ENCODE results near the gene ARHGAP29. TPM values are rescaled to one million over a fixed set of nuclear protein-coding genes. Genes with fewer than 3 reads are reported as not detected.

Gene ARHGAP29
- total and polyA plus RNA-seq, 3 experiments from 2014 or later = not detected

GRCh38 chr1:94281361-94282142 lies 44.2 kb upstream of the ARHGAP29 start:
- H3K4me3 Mint-ChIP-seq = no peak overlapping the region
- no peak overlapping the region for H3K27ac Mint-ChIP-seq

GRCh38 chr1:94280541-94280940 lies 43.2 kb upstream of the ARHGAP29 start:
- no peaks in the 10 kb centered on the region for H3K27me3 ChIP-seq (ENCODE audit: insufficient read depth, low read length, poor library complexity, severe bottlenecking)
- POLR2A ChIA-PET = no interaction called here
- no peak overlapping the region for H3K27ac ChIP-seq (ENCODE audit: low read depth, low read length)
- peaks cover 0 to 2% (median 0%) of the 10 kb centered on the region in 5 donors for H3K9me3 Mint-ChIP-seq
- no peak overlapping the region for H3K4me3 Mint-ChIP-seq
- H3K36me3 Mint-ChIP-seq = no peaks in the 10 kb centered on the region
- no peak for DNase-seq
- H3K9me3 ChIP-seq (ENCODE audit: low read length) = no peaks in the 10 kb centered on the region
- no peaks in the 10 kb centered on the region for H3K36me3 ChIP-seq (ENCODE audit: insufficient read depth, low read length)
- H3K27ac Mint-ChIP-seq = no peak overlapping the region
- H3K4me1 Mint-ChIP-seq = no peaks in the 10 kb centered on the region
- peaks cover 7 to 24% of the 10 kb centered on the region in 2 donors for H3K27me3 Mint-ChIP-seq
- no peak overlapping the region for H3K4me3 ChIP-seq (ENCODE audit: low read length)
- CTCF ChIA-PET = no interaction called here
- H3K4me1 ChIP-seq (ENCODE audit: insufficient read depth, low read length) = no peaks in the 10 kb centered on the region

More at GRCh38 chr1:94281361-94282142, 44.2 kb upstream of the ARHGAP29 start:
- POLR2A ChIA-PET = no interaction called here
- Histone ChIP-seq H3K27ac (ENCODE audit: low read depth, low read length) (no peak overlapping the region), H3K27me3 (ENCODE audit: insufficient read depth, low read length, poor library complexity, severe bottlenecking) (no peaks in the 10 kb centered on the region), H3K9me3 (ENCODE audit: low read length) (no peaks in the 10 kb centered on the region), H3K4me3 (ENCODE audit: low read length) (no peak overlapping the region), H3K36me3 (ENCODE audit: insufficient read depth, low read length) (no peaks in the 10 kb centered on the region), H3K4me1 (ENCODE audit: insufficient read depth, low read length) (no peaks in the 10 kb centered on the region)
- no peaks in the 10 kb centered on the region for H3K4me1 Mint-ChIP-seq
- peaks cover 0 to 2% (median 0%) of the 10 kb centered on the region in 5 donors for H3K9me3 Mint-ChIP-seq
- no peaks in the 10 kb centered on the region for H3K36me3 Mint-ChIP-seq
- CTCF ChIA-PET = no interaction called here
- peaks cover 6 to 21% of the 10 kb centered on the region in 2 donors for H3K27me3 Mint-ChIP-seq
- DNase-seq = no peak

DNA sequence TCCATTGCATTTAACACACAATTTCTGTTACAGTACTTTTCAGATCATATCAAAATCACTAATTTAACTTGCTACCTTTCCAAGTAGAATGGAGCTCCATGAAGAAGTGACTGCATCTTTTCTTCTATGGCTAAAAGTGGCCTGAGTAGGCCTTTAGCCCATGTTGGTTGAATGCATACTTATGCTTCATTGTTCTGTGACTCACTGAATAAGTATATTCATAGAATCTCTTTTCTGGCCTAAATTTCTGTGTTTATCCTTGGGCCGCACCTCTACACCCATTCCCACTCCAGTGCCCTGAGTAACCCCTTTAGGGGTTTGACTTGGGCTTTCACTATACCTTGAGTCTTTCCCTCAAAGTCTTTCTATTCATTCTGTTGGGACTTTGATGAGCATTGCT lies 42.1 kb upstream of the ARHGAP29 start:
- Histone ChIP-seq H3K4me1 (ENCODE audit: insufficient read depth, low read length) (no peaks in the 10 kb centered on the region), H3K36me3 (ENCODE audit: insufficient read depth, low read length) (no peaks in the 10 kb centered on the region), H3K27me3 (ENCODE audit: insufficient read depth, low read length, poor library complexity, severe bottlenecking) (no peaks in the 10 kb centered on the region), H3K27ac (ENCODE audit: low read depth, low read length) (no peak overlapping the region), H3K4me3 (ENCODE audit: low read length) (no peak overlapping the region), H3K9me3 (ENCODE audit: low read length) (no peaks in the 10 kb centered on the region)
- H3K27ac Mint-ChIP-seq = no peak overlapping the region
- peaks cover 0 to 3% (median 0%) of the 10 kb centered on the region in 3 donors for H3K36me3 Mint-ChIP-seq
- ChIA-PET CTCF (no interaction called here), POLR2A (no interaction called here)
- peaks cover 11 to 19% of the 10 kb centered on the region in 2 donors for H3K27me3 Mint-ChIP-seq
- no peak overlapping the region for H3K4me3 Mint-ChIP-seq
- peaks cover 0 to 2% (median 0%) of the 10 kb centered on the region in 5 donors for H3K9me3 Mint-ChIP-seq
- no peak for DNase-seq
- no peaks in the 10 kb centered on the region for H3K4me1 Mint-ChIP-seq

DNA sequence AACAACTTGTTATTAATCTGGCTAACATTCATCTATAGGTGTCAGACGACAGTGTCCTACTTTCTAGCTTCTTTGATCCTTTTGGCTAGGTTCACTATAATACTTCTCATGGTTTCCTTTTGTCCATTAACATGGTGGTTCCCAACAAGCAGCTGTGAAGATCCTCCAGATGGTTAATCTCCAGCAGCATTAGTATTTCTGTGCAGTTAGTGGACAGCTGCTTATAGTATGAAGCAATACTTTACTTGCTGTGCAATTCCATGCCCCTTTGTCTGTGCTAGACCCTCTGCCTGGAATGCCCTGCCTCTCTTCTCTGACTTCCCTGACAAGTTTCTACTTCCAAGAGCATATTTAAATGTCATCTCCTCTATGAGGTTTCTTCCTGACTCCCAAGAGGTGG lies 41.7 kb upstream of the ARHGAP29 start:
- no peak overlapping the region for H3K4me3 ChIP-seq (ENCODE audit: low read length)
- no peaks in the 10 kb centered on the region for H3K4me1 Mint-ChIP-seq
- no peak overlapping the region for H3K4me3 Mint-ChIP-seq
- H3K27ac Mint-ChIP-seq = no peak overlapping the region
- H3K36me3 Mint-ChIP-seq = peaks cover 0 to 3% (median 0%) of the 10 kb centered on the region in 3 donors
- CTCF ChIA-PET = no interaction called here
- H3K36me3 ChIP-seq (ENCODE audit: insufficient read depth, low read length) = no peaks in the 10 kb centered on the region
- H3K9me3 ChIP-seq (ENCODE audit: low read length) = no peaks in the 10 kb centered on the region
- H3K9me3 Mint-ChIP-seq = peaks cover 0 to 2% (median 0%) of the 10 kb centered on the region in 5 donors
- no peak overlapping the region for H3K27ac ChIP-seq (ENCODE audit: low read depth, low read length)
- no peaks in the 10 kb centered on the region for H3K27me3 ChIP-seq (ENCODE audit: insufficient read depth, low read length, poor library complexity, severe bottlenecking)
- no peak for DNase-seq
- POLR2A ChIA-PET = no interaction called here
- no peaks in the 10 kb centered on the region for H3K4me1 ChIP-seq (ENCODE audit: insufficient read depth, low read length)
- H3K27me3 Mint-ChIP-seq = peaks cover 11 to 17% of the 10 kb centered on the region in 2 donors

- H3K4me3 Mint-ChIP-seq = no peak overlapping the region
- H3K27me3 Mint-ChIP-seq = peaks cover 13 to 22% of the 10 kb centered on the region in 2 donors
- H3K9me3 ChIP-seq (ENCODE audit: low read length) = no peaks in the 10 kb centered on the region
- ChIA-PET POLR2A (no interaction called here), CTCF (no interaction called here)
- no peak overlapping the region for H3K4me3 ChIP-seq (ENCODE audit: low read length)
- H3K4me1 Mint-ChIP-seq = no peaks in the 10 kb centered on the region
- no peaks in the 10 kb centered on the region for H3K27me3 ChIP-seq (ENCODE audit: insufficient read depth, low read length, poor library complexity, severe bottlenecking)
- no peak overlapping the region for H3K27ac Mint-ChIP-seq
- peaks cover 0 to 3% (median 0%) of the 10 kb centered on the region in 3 donors for H3K36me3 Mint-ChIP-seq
- H3K36me3 ChIP-seq (ENCODE audit: insufficient read depth, low read length) = no peaks in the 10 kb centered on the region
- no peak for DNase-seq
- no peaks in the 10 kb centered on the region for H3K4me1 ChIP-seq (ENCODE audit: insufficient read depth, low read length)
- H3K27ac ChIP-seq (ENCODE audit: low read depth, low read length) = no peak overlapping the region
- H3K9me3 Mint-ChIP-seq = peaks cover 0 to 2% (median 0%) of the 10 kb centered on the region in 5 donors
Observed at GRCh38 chr1:94276988-94277434, 39.6 kb upstream of the ARHGAP29 start.

DNA sequence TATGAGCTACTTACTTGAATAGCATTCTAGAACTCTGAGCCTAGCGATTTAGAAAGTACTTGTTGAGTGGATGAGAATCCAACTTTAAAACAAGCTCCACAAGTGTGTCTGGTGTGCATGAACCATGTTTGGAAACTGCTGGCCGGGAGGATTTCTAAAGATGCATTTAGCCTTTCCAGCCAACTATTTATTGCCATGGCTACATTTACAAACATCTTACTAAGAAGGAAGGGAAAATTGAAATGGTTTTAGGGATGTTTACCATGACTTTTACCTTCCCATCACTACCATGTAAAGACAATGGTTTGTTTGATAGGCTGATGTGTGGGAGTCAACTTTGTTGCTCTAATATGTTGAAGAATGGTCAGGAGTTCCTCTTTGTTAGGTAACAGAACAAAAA lies 37.7 kb upstream of the ARHGAP29 start:
- H3K4me3 ChIP-seq (ENCODE audit: low read length) = no peak overlapping the region
- H3K27ac Mint-ChIP-seq = no peak overlapping the region
- H3K9me3 Mint-ChIP-seq = peaks cover 0 to 2% (median 0%) of the 10 kb centered on the region in 5 donors

GRCh38 chr1:94274561-94274960 lies 37.2 kb upstream of the ARHGAP29 start:
- H3K36me3 Mint-ChIP-seq = peaks cover 0 to 3% (median 0%) of the 10 kb centered on the region in 3 donors
- no peaks in the 10 kb centered on the region for H3K27me3 ChIP-seq (ENCODE audit: insufficient read depth, low read length, poor library complexity, severe bottlenecking)
- H3K4me1 ChIP-seq (ENCODE audit: insufficient read depth, low read length) = no peaks in the 10 kb centered on the region
- no peak overlapping the region for H3K27ac ChIP-seq (ENCODE audit: low read depth, low read length)
- no peak overlapping the region for H3K4me3 ChIP-seq (ENCODE audit: low read length)
- H3K36me3 ChIP-seq (ENCODE audit: insufficient read depth, low read length) = no peaks in the 10 kb centered on the region
- H3K27me3 Mint-ChIP-seq = peaks cover 11 to 21% of the 10 kb centered on the region in 2 donors
- H3K9me3 Mint-ChIP-seq = no peaks in the 10 kb centered on the region
- no peak overlapping the region for H3K27ac Mint-ChIP-seq
- DNase-seq = no peak
- ChIA-PET CTCF (no interaction called here), POLR2A (no interaction called here)
- no peaks in the 10 kb centered on the region for H3K4me1 Mint-ChIP-seq
- no peaks in the 10 kb centered on the region for H3K9me3 ChIP-seq (ENCODE audit: low read length)
- no peak overlapping the region for H3K4me3 Mint-ChIP-seq

More for the DNA sequence above, 37.7 kb upstream of the ARHGAP29 start:
- Mint-ChIP-seq H3K36me3 (peaks cover 0 to 3% (median 0%) of the 10 kb centered on the region in 3 donors), H3K4me1 (no peaks in the 10 kb centered on the region), H3K4me3 (no peak overlapping the region), H3K27me3 (peaks cover 12 to 21% of the 10 kb centered on the region in 2 donors)
- Histone ChIP-seq H3K27me3 (ENCODE audit: insufficient read depth, low read length, poor library complexity, severe bottlenecking) (no peaks in the 10 kb centered on the region), H3K36me3 (ENCODE audit: insufficient read depth, low read length) (no peaks in the 10 kb centered on the region), H3K27ac (ENCODE audit: low read depth, low read length) (no peak overlapping the region), H3K9me3 (ENCODE audit: low read length) (no peaks in the 10 kb centered on the region), H3K4me1 (ENCODE audit: insufficient read depth, low read length) (no peaks in the 10 kb centered on the region)
- no peak for DNase-seq
- ChIA-PET CTCF (no interaction called here), POLR2A (no interaction called here)

- no peaks in the 10 kb centered on the region for H3K9me3 ChIP-seq (ENCODE audit: low read length)
- H3K36me3 Mint-ChIP-seq = peaks cover 0 to 3% (median 0%) of the 10 kb centered on the region in 3 donors
- no peak overlapping the region for H3K4me3 Mint-ChIP-seq
- H3K4me3 ChIP-seq (ENCODE audit: low read length) = no peak overlapping the region
- no peak overlapping the region for H3K27ac ChIP-seq (ENCODE audit: low read depth, low read length)
- H3K36me3 ChIP-seq (ENCODE audit: insufficient read depth, low read length) = no peaks in the 10 kb centered on the region
- ChIA-PET CTCF (no interaction called here), POLR2A (no interaction called here)
- H3K27me3 Mint-ChIP-seq = peaks cover 11 to 25% of the 10 kb centered on the region in 2 donors
- H3K27ac Mint-ChIP-seq = no peak overlapping the region
- no peaks in the 10 kb centered on the region for H3K9me3 Mint-ChIP-seq
- no peaks in the 10 kb centered on the region for H3K4me1 ChIP-seq (ENCODE audit: insufficient read depth, low read length)
- H3K4me1 Mint-ChIP-seq = no peaks in the 10 kb centered on the region
- DNase-seq = no peak
- H3K27me3 ChIP-seq (ENCODE audit: insufficient read depth, low read length, poor library complexity, severe bottlenecking) = no peaks in the 10 kb centered on the region
Observed at GRCh38 chr1:94273111-94273510, 35.7 kb upstream of the ARHGAP29 start.

Measured in CD8-positive, alpha-beta memory T cell (primary cell).